OCI-M2 (cell line): ENCODE results near the gene GDAP1L1.
A peak's percentile ranks its signal among the peaks of the same experiment; 100 is the strongest.
"Not testable (repeated sequence)": the region's sequence is repeated elsewhere in the genome, so short reads cannot be mapped to it uniquely, and the experiment has no call there.

Experiments
- DNase-seq: peaks from one replicate; lab custom pipeline; 2025; ENCODE audit not compliant: unreplicated experiment; lab: John Stamatoyannopoulos, UW

GDAP1L1 gene

GRCh38 chr20:44299011-44299535, 52.0 kb downstream of the GDAP1L1 start:
- DNase-seq = not testable (repeated sequence)

DNA sequence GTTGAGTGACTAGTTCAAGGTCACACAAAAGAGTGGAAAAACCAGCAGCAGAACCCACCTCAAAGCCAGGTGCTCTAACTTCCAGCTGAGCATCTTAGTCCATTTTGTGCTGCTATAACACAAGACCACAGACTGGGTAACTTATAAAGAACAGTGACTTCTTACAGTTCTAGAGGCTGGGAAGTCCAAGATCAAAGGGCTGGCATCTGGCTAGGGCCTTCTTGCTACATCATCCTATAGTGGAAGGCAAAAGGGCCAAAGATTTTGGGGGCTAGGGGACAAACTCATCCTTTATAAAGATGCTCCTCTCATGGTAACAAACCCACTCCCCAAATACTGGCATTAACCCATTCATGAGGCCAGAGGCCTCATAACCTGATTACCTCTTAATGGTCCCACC, 54.2 kb downstream of the GDAP1L1 start:
- no peak for DNase-seq

- no peak for DNase-seq
Observed at GRCh38 chr20:44302026-44302669, 55.0 kb downstream of the GDAP1L1 start.

DNA sequence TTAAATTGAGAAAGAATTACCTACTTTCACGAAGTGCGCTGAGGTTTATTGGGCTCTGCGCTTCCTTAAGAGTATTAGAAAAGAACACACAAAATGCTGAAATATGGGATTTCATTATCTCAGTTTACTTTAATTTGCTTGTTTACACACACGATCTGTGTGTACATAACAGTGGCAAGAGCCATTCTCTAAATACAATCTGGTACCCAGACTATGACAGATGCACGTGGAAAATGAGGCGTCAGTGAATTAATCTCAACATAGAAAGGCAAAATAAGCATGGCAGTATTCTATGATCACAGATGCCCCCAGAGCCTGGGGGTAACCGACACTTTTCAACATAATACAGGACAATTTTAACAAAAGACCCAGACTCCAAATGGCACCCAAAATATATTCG, 55.6 kb downstream of the GDAP1L1 start:
- no peak for DNase-seq

GRCh38 chr20:44304383-44304782, 57.3 kb downstream of the GDAP1L1 start:
- DNase-seq = no peak

DNA sequence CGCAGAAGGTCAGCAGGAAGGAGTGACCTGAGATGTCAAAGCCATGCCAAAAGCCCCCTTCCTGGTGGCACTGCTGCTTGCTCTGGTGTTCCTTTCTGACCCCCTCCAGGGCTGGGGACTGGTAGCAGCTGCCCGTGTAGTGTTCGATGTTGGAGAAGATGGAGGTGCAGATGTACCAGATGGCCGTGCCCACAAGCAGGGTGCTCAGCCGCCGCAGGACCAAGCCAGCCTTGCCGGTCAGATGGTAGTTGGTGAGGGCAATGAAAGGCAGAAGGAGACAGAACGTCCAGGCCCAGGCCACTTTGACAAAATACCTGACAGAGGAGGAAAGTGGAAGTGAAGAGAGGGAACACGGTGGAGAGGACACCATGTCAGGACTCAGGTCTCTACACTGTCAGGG, 59.8 kb downstream of the GDAP1L1 start:
- no peak for DNase-seq

DNA sequence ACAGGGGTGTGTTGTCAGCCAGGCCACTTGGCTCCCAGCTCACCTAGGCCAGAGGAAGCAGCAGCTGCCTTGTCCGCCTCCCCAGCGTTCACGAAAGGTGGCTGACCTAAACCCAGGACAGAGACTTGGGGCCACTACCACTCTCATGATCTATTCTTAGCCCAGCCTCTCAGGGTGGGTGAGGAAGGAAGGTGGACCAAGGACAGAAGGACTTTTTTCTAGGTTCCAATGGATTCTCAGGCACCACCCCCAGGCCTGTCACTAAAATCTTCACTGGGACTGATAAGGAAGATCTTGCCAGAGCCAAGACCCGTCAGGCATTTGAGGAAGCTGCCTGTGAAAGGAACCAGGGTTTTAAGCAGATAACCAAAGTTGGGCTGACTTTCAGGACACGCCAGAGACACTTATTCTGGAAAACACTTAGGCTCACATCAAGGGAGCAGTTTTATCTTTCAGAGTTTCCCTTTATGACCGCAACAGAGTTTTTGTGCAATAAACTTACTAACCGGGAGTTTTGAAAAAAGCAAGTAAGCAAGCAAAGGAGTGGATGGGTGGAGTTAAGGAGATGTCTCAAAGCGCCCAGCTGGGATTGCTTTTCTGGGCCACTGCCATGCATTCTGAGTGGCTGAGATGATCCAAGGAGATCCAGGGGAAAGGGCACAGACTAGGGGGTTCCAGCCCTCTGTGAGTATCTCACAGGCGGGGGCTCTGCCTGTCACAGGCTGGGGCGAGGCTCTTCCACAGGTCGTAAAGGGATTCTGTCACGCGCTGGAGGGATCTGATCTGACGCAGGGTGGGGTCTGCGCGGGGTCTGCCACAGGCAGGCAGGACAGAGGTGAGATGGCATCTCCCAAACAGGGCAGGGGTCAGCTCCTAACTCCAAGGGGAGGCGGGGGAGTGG, 62.9 kb downstream of the GDAP1L1 start:
- DNase-seq = peak; percentile 55

GRCh38 chr20:44310664-44311639, 63.8 kb downstream of the GDAP1L1 start, which contains the start of gene FITM2:
Gene FITM2 (minus strand): TSS chr20:44311202. CDS start chr20:44311148, 54 bp downstream.
- DNase-seq = peak; percentile 81

GRCh38 chr20:44314870-44315269, 67.8 kb downstream of the GDAP1L1 start:
- no peak for DNase-seq

DNA sequence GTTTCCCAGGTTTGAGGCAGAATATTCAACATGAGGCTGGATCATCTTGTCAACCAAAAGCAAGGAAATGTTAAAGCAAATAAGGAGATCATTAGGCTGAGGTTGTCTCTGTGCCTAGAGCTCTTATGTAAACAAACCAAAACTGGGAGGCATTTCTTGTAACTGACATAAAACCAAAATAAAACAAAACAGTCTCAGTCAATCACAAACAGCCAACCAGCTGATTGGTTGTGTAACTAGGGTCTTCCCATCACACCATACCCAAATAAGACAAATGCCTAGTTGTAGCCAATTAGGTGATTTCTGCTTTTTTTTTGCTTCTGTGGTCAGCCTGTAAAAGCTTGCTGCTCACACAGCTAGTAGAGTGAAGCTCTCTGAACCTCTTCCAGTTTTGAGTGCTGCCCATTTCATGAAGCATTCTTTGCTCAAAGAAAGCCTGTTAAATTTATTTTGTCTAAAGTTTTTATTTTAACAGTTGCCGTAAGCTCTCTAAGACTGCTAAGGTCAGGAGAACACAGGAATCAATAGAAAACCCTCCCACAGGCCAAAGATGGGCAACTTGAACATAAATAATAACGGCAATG, 72.8 kb downstream of the GDAP1L1 start:
- no peak for DNase-seq

DNA sequence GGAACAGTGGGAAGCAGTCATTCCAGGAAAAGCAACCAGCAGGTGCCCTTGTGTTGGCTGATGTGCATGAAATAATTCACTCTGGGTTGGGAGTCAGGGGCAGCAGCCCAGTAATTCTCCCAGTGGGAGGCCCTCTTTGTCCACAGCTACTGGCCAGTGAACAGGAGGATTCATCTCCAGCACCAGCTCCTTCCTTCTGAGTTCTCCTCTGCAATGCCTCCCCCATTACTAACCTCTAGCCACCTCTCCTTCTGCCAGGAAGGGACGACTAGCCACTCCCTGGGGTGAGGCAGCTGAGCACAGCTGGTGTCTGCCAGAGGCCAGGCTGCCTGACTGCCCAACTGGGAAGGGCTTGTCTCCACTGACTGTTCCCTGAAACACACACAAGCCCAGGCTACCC, 77.2 kb downstream of the GDAP1L1 start:
- no peak for DNase-seq

- no peak for DNase-seq
Observed at GRCh38 chr20:44326391-44327159, 79.5 kb downstream of the GDAP1L1 start.

- not testable (repeated sequence) for DNase-seq
Observed at GRCh38 chr20:44327748-44328147, 80.6 kb downstream of the GDAP1L1 start.

GRCh38 chr20:44328428-44328827, 81.3 kb downstream of the GDAP1L1 start:
- no peak for DNase-seq
